H1 (cell line): Measurements from ENCODE around the gene RBFOX1. TPM values are rescaled to one million over a fixed set of nuclear protein-coding genes. Genes with fewer than 3 reads are reported as not detected.

Experiments used
- CTCF ChIA-PET: fragments of 300-600 bp; sonication (Branson Sonifier 250); formaldehyde crosslinking; loops from one replicate; lab custom pipeline; 2021; ENCODE audit not compliant: partially characterized antibody; lab: Charles Lee
- POLR2A ChIA-PET: fragments of 300-600 bp; sonication (Branson Sonifier 250); formaldehyde crosslinking; loops from one replicate; lab custom pipeline; 2021; ENCODE audit warnings: inconsistent platforms; ENCODE audit not compliant: partially characterized antibody; lab: Charles Lee
- DNase-seq, 2 experiments: peaks; one replicate each; pipeline versions ENCODE4 v3.0.0 to v3.0.0-alpha.2; 2010 to 2022; ENCODE audit warnings: low spot score in 2 of 2, low read depth in 1 of 2, mixed read lengths in 1 of 2
- FAIRE-seq: peaks from 2 replicates; lab custom pipeline; 2011; peaks lifted over from hg19 to GRCh38; lab: Jason Lieb, UNC
- H2AFZ ChIP-seq: 2 replicates; pipeline ENCODE4 v1.8.1; 2012; ENCODE audit warnings: low read length, inconsistent platforms
- H2AK5ac ChIP-seq: 2 replicates; pipeline ENCODE4 v1.6.1; 2013; ENCODE audit warnings: low read depth, low read length
- H2BK120ac ChIP-seq: replicated peaks from 2 replicates; pipeline ENCODE3; 2013; ENCODE audit warnings: low read depth, low read length, inconsistent platforms
- H2BK12ac ChIP-seq: 2 replicates; pipeline ENCODE4 v1.6.1; 2013; ENCODE audit warnings: low read depth, low read length
- H2BK15ac ChIP-seq: 2 replicates; pipeline ENCODE4 v1.6.1; 2013; ENCODE audit warnings: low read length
- H2BK20ac ChIP-seq: 2 replicates; pipeline ENCODE4 v1.6.1; 2013; ENCODE audit warnings: low read length
- H2BK5ac ChIP-seq: 2 replicates; pipeline ENCODE4 v1.6.1; 2013; ENCODE audit warnings: low read depth, low read length
- H3K14ac ChIP-seq: 2 replicates; pipeline ENCODE4 v1.6.1; 2013; ENCODE audit warnings: inconsistent platforms; ENCODE audit not compliant: insufficient read length
- H3K18ac ChIP-seq: 2 replicates; pipeline ENCODE4 v1.6.1; 2013; ENCODE audit warnings: low read length; ENCODE audit errors: extremely low read depth
- H3K23ac ChIP-seq: 2 replicates; pipeline ENCODE4 v1.6.1; 2013; ENCODE audit warnings: inconsistent platforms; ENCODE audit not compliant: insufficient read length
- H3K23me2 ChIP-seq: 2 replicates; pipeline ENCODE4 v1.6.1; 2013; ENCODE audit warnings: low read depth, low read length
- H3K27ac ChIP-seq: 2 replicates; pipeline ENCODE4 v1.6.1; 2011; ENCODE audit warnings: low read depth, low read length, inconsistent platforms
- H3K27me3 ChIP-seq, 4 experiments: replicated peaks in 1 of 4; 1 replicate in 1 of 4; 2 replicates in 3 of 4; pipeline versions ENCODE4 v1.6.1 to v1.8.1; 2011 to 2013; ENCODE audit warnings: low read length in 3 of 4, mild to moderate bottlenecking in 3 of 4, inconsistent platforms in 2 of 4, mixed read lengths in 2 of 4, moderate library complexity in 1 of 4; ENCODE audit not compliant: control insufficient read depth in 3 of 4, insufficient read depth in 3 of 4; ENCODE audit errors: extremely low read depth in 1 of 4
- H3K36me3 ChIP-seq, 4 experiments: 2 replicates each; pipeline versions ENCODE4 v1.6.1 to v1.8.1; 2011 to 2013; ENCODE audit warnings: mild to moderate bottlenecking in 4 of 4, low read length in 3 of 4, moderate library complexity in 2 of 4, control low read depth in 1 of 4, inconsistent platforms in 1 of 4; ENCODE audit not compliant: insufficient read depth in 4 of 4, control insufficient read depth in 2 of 4
- H3K4ac ChIP-seq: replicated peaks from 2 replicates; pipeline ENCODE3; 2013; ENCODE audit warnings: low read length, low read depth, mixed read lengths, inconsistent platforms; ENCODE audit not compliant: insufficient read length
- H3K4me1 ChIP-seq, 4 experiments: replicated peaks in 1 of 4; 1 replicate in 1 of 4; 2 replicates in 3 of 4; pipeline versions ENCODE4 v1.6.1 to v1.8.1; 2011 to 2013; ENCODE audit warnings: low read length in 3 of 4, inconsistent platforms in 2 of 4, mixed read lengths in 1 of 4; ENCODE audit not compliant: insufficient read depth in 4 of 4, control insufficient read depth in 3 of 4
- H3K4me2 ChIP-seq, 2 experiments: 2 replicates each; pipeline versions ENCODE4 v1.6.1 to v1.8.1; 2011 to 2013; ENCODE audit warnings: low read depth in 2 of 2, low read length in 2 of 2, control low read depth in 1 of 2, inconsistent platforms in 1 of 2, mild to moderate bottlenecking in 1 of 2; ENCODE audit not compliant: insufficient read depth in 1 of 2
- H3K4me3 ChIP-seq, 4 experiments: fragments of 200-600, 300-600 bp in 1 of 4; sonication (generic), shearing (Covaris generic), sonication (Bioruptor Twin) in 1 of 4; 2 replicates each; pipeline versions ENCODE4 v1.5.1 to v1.8.1; 2011 to 2016; ENCODE audit warnings: low read length in 4 of 4, low read depth in 3 of 4, control low read depth in 2 of 4, inconsistent platforms in 2 of 4, mild to moderate bottlenecking in 2 of 4, mixed read lengths in 1 of 4, moderate library complexity in 1 of 4; ENCODE audit not compliant: insufficient read depth in 2 of 4; ENCODE audit errors: extremely low read depth in 1 of 4
- H3K56ac ChIP-seq: replicated peaks from 2 replicates; pipeline ENCODE3; 2013; ENCODE audit warnings: low read depth, mild to moderate bottlenecking, mixed read lengths, low read length, inconsistent platforms; ENCODE audit not compliant: insufficient read length
- H3K79me1 ChIP-seq: 2 replicates; pipeline ENCODE4 v1.6.1; 2013; ENCODE audit warnings: low read depth, low read length, control low read depth
- H3K79me2 ChIP-seq, 2 experiments: 2 replicates each; pipeline versions ENCODE4 v1.6.1 to v1.8.1; 2012 to 2013; ENCODE audit warnings: low read length in 2 of 2, mild to moderate bottlenecking in 2 of 2, inconsistent platforms in 1 of 2; ENCODE audit not compliant: insufficient read depth in 2 of 2, control insufficient read depth in 1 of 2
- H3K9ac ChIP-seq, 4 experiments: replicated peaks in 1 of 4; 1 replicate in 1 of 4; 2 replicates in 3 of 4; pipeline versions ENCODE4 v1.6.1 to v1.8.1; 2011 to 2013; ENCODE audit warnings: low read depth in 3 of 4, low read length in 3 of 4, control low read depth in 2 of 4, mild to moderate bottlenecking in 2 of 4, moderate library complexity in 2 of 4, inconsistent platforms in 1 of 4; ENCODE audit errors: extremely low read depth in 1 of 4
- H3K9me3 ChIP-seq, 2 experiments: 2 replicates each; pipeline versions ENCODE4 v1.6.1 to v1.8.1; 2012 to 2013; ENCODE audit warnings: mild to moderate bottlenecking in 2 of 2, moderate library complexity in 2 of 2, control low read depth in 1 of 2, inconsistent platforms in 1 of 2, low read depth in 1 of 2, low read length in 1 of 2, mixed read lengths in 1 of 2; ENCODE audit not compliant: insufficient read depth in 2 of 2
- H4K20me1 ChIP-seq, 2 experiments: replicated peaks in 1 of 2; 2 replicates each; pipeline versions ENCODE3 to v1.8.1; 2011 to 2013; ENCODE audit warnings: inconsistent platforms in 2 of 2, low read length in 2 of 2, mild to moderate bottlenecking in 1 of 2; ENCODE audit not compliant: insufficient read depth in 2 of 2, control insufficient read depth in 1 of 2
- H4K5ac ChIP-seq: 2 replicates; pipeline ENCODE4 v1.6.1; 2013; ENCODE audit warnings: low read length, low read depth, mixed read lengths, inconsistent platforms; ENCODE audit not compliant: insufficient read length
- H4K8ac ChIP-seq: 2 replicates; pipeline ENCODE4 v1.8.0; 2013; ENCODE audit warnings: mild to moderate bottlenecking, moderate library complexity, low read length, inconsistent platforms; ENCODE audit not compliant: insufficient read depth; ENCODE audit errors: extremely low read depth
- H4K91ac ChIP-seq: replicated peaks from 2 replicates; pipeline ENCODE3; 2013; ENCODE audit warnings: low read length, mixed read lengths, inconsistent platforms; ENCODE audit not compliant: insufficient read length
- BCL11A ChIP-seq, 2 experiments: IDR thresholded peaks; one replicate each; pipeline ENCODE4 v1.6.1; 2011; ENCODE audit warnings: low read depth in 2 of 2, low read length in 2 of 2, mild to moderate bottlenecking in 2 of 2
- BRCA1 ChIP-seq: IDR thresholded peaks from 2 replicates; pipeline ENCODE4 v1.6.1; 2012; ENCODE audit warnings: low read depth, low read length, improper control_type of control experiment
- EGR1 ChIP-seq: IDR thresholded peaks from 2 replicates; pipeline ENCODE4 v1.6.1; 2011; ENCODE audit warnings: low read depth, low read length, borderline replicate concordance
- GABPA ChIP-seq: IDR thresholded peaks from 2 replicates; pipeline ENCODE4 v1.6.1; 2011; ENCODE audit warnings: mild to moderate bottlenecking, low read length, moderate library complexity, borderline replicate concordance; ENCODE audit not compliant: insufficient read depth
- HDAC2 ChIP-seq, 2 experiments: fragments of 300-600 bp in 1 of 2; sonication (generic) in 1 of 2; IDR thresholded peaks; 2 replicates each; pipeline ENCODE4 v1.6.1; 2011 to 2012; ENCODE audit warnings: low read depth in 2 of 2, low read length in 2 of 2, mild to moderate bottlenecking in 2 of 2, moderate library complexity in 2 of 2, borderline replicate concordance in 1 of 2, inconsistent platforms in 1 of 2
- HDAC6 ChIP-seq: IDR thresholded peaks from one replicate; pipeline ENCODE4 v1.7.1; 2012; ENCODE audit warnings: low read depth, mild to moderate bottlenecking, inconsistent platforms, low read length, moderate library complexity
- KDM1A ChIP-seq: fragments of 200-600, 300-600 bp; sonication (generic); IDR thresholded peaks from 2 replicates; pipeline ENCODE4 v1.7.1; 2016; ENCODE audit warnings: mild to moderate bottlenecking, low read length, borderline replicate concordance
- KDM4A ChIP-seq: IDR thresholded peaks from one replicate; pipeline ENCODE4 v1.7.1; 2012; ENCODE audit warnings: low read depth, mild to moderate bottlenecking, moderate library complexity, low read length, inconsistent platforms; ENCODE audit not compliant: severe bottlenecking
- KDM5A ChIP-seq: fragments of 200-600 bp; IDR thresholded peaks from 2 replicates; pipeline ENCODE4 v1.7.1; 2012; ENCODE audit warnings: mild to moderate bottlenecking, low read length, inconsistent platforms, mixed read lengths
- POLR2AphosphoS5 ChIP-seq: IDR thresholded peaks from 2 replicates; pipeline ENCODE4 v1.6.1; 2011; ENCODE audit warnings: low read depth, low read length
- SIN3A ChIP-seq, 2 experiments: IDR thresholded peaks in 1 of 2; conservative IDR thresholded peaks in 1 of 2; 2 replicates each; pipeline ENCODE4 v1.6.1; 2011 to 2012; ENCODE audit warnings: low read length in 2 of 2, improper control_type of control experiment in 1 of 2, low read depth in 1 of 2, mild to moderate bottlenecking in 1 of 2
- SIX5 ChIP-seq: IDR thresholded peaks from 2 replicates; pipeline ENCODE4 v1.6.1; 2011; ENCODE audit warnings: mild to moderate bottlenecking, low read depth, low read length
- SP2 ChIP-seq: IDR thresholded peaks from 2 replicates; pipeline ENCODE4 v1.6.1; 2012; ENCODE audit warnings: mild to moderate bottlenecking, low read length, inconsistent platforms
- SUZ12 ChIP-seq: fragments of 200-600 bp; sonication (generic); IDR thresholded peaks from 2 replicates; pipeline ENCODE4 v1.6.1; 2012; ENCODE audit warnings: mild to moderate bottlenecking, inconsistent platforms, low read length, moderate library complexity, mixed read lengths
- WGBS, 2 experiments: shearing (Covaris generic) in 1 of 2; methylation state at CpG; one replicate each; pipeline versions ENCODE4 v1.1.6 to v1.1.7; 2013 to 2015; ENCODE audit warnings: low lambda C conversion rate in 2 of 2, mixed read lengths in 2 of 2, inconsistent platforms in 1 of 2, low coverage in 1 of 2, missing lambda C conversion rate in 1 of 2; ENCODE audit not compliant: insufficient replicate concordance in 2 of 2, insufficient coverage in 1 of 2, insufficient read length in 1 of 2; ENCODE audit errors: extremely low coverage in 1 of 2, missing lambda C conversion rate in 1 of 2; 5-methylcytosine and 5-hydroxymethylcytosine counted together
- polyA plus RNA-seq, 7 experiments: library from polyadenylated mRNA; depleted of rRNA in 3 of 7; stranded (reverse) in 5 of 7; unstranded in 2 of 7; fragments of >200 nt in 5 of 7; fragments of 200-250 nt in 2 of 7; gene quantifications; 1 replicate in 5 of 7; 2 replicates in 1 of 7; 4 replicates in 1 of 7; pipeline versions ENCODE4 v1.2.1 to v1.2.3, GENCODE V29; 2011 to 2013; ENCODE audit warnings: missing spikeins in 2 of 7, mixed read lengths in 2 of 7
- total RNA-seq: library from RNA; stranded (reverse); fragmentation: NEBNext Ultra II Directional; extraction: Animal tissue kit (Norgen Biotek cat#: 25700); gene quantifications from 2 replicates; pipeline ENCODE4 v1.2.1, GENCODE V29; 2021
- TF ChIP-seq, protein P1 (sequence below): IDR thresholded peaks from 2 replicates; pipeline ENCODE4 v1.6.1; 2012; ENCODE audit warnings: inconsistent platforms

The RBFOX1 gene
- total and polyA plus RNA-seq, 2 of the 8 experiments (the other 6 are each of a cell fraction or from before 2014, with no cell fraction given) = 1.7 to 2.8 TPM

DNA sequence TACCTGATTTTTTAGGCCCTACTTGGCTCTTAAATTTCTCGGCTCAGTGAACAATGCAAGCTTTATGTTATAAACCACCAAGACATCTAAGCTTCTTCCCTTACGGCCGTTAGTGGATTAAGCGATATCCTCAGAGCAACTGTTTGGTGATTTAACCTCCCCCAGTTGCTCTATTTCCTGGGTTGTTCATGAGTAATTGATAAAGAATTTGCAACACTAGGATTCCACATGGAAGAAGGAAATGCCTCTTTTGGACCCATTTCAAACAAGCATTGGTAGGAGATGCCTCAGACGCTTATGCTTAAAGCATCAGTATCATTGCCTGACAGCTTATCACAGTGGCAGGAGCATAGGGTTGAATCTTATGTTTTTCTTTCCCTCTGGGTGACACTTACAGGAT, 65.3 kb downstream of the RBFOX1 start:
- Histone ChIP-seq H3K4me2 (no peak overlapping the region), H3K27me3 (no peaks in the 10 kb centered on the region), H3K23me2 (no peaks in the 10 kb centered on the region), H3K79me1 (no peaks in the 10 kb centered on the region), H4K5ac (no peak overlapping the region), H3K23ac (no peak overlapping the region), H3K4me3 (no peak overlapping the region), H3K56ac (no peak overlapping the region), H2AK5ac (no peak overlapping the region), H3K36me3 (no peaks in the 10 kb centered on the region), H2BK12ac (no peak overlapping the region), H2AFZ (no peak overlapping the region), H3K79me2 (no peaks in the 10 kb centered on the region), H3K9me3 (no peaks in the 10 kb centered on the region), H2BK5ac (no peak overlapping the region), H3K4ac (no peak overlapping the region), H4K91ac (no peak overlapping the region), H3K27ac (no peak overlapping the region), H3K4me1 (no peaks in the 10 kb centered on the region; a peak in 1 of 7 replicates), H3K9ac (no peak overlapping the region), H2BK120ac (no peak overlapping the region), H3K18ac (no peak overlapping the region), H4K8ac (no peak overlapping the region), H3K14ac (no peak overlapping the region), H2BK15ac (no peak overlapping the region), H2BK20ac (no peak overlapping the region), H4K20me1 (no peaks in the 10 kb centered on the region)
- WGBS, 2 experiments = 94% methylated on average over 5 of the region's 5 CpGs; no CpG with 5 or more reads in 1 of the 2 experiments
- CTCF ChIA-PET = interaction anchor here (0.5 to 1.1 kb wide), 3 partner anchors 11 to 815 kb away, joined by 3 read pairs; no protein-coding TSS in a partner anchor
- POLR2A ChIA-PET = no interaction called here
- no peak for FAIRE-seq
- no peak for DNase-seq
- TF ChIP-seq SIN3A (conservative IDR thresholded peaks at IDR 0.05 in 1 of 2, IDR thresholded peaks at IDR 0.05 in 1 of 2; ENCODE audit: low read depth in 1 of 2, low read length in 2 of 2) (no peak), SP2 (no peak), KDM5A (no peak), EGR1 (no peak), SUZ12 (no peak), SIX5 (no peak), BRCA1 (no peak), POLR2AphosphoS5 (no peak), KDM1A (no peak), BCL11A (IDR thresholded peaks at IDR 0.05; ENCODE audit: low read depth in 2 of 2, low read length in 2 of 2) (no peak), GABPA (no peak), HDAC6 (no peak), HDAC2 (IDR thresholded peaks at IDR 0.05; ENCODE audit: borderline replicate concordance in 1 of 2, low read depth in 2 of 2, low read length in 2 of 2) (no peak), KDM4A (no peak)
- TF ChIP-seq, protein P1, sequence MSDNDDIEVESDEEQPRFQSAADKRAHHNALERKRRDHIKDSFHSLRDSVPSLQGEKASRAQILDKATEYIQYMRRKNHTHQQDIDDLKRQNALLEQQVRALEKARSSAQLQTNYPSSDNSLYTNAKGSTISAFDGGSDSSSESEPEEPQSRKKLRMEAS = no peak
